Ureter (tissue), 1 donor: ENCODE results near the gene ABCA7. TPM values are rescaled to one million over a fixed set of nuclear protein-coding genes. Genes with fewer than 3 reads are reported as not detected.

Experiments used
- DNase-seq: peaks from one replicate; pipeline ENCODE4 v3.0.0-alpha.2; 2020; ENCODE audit warnings: low spot score
- total RNA-seq: library from RNA; stranded (reverse); gene quantifications from one replicate; pipeline ENCODE4 v1.2.4, GENCODE V29; 2023
- donor health status: DM: yes; HTN: yes; CAD: no.

The ABCA7 gene
- total RNA-seq, 1 donor from 2014 or later: 21.4 TPM

DNA sequence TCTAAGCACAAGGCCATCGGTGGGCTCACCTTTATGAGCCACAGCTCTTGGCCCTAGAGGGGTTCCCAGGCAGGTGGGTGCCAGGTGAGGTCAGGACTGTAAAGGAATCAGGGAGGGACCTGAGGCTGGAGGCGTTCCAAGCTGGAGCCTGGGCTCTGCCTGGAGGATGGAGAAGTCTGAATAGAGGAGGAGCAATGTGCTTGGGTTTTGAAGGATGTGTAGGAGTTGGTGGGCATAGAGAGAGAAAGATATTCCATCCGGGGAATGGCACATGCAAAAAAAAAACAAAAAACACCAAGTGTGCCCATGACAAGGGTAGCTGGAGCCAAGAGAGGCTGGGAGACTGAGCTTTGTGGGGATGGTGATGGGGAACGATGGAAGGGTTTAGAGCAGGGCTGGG, 37.3 kb upstream of the ABCA7 start:
- DNase-seq: no peak

DNA sequence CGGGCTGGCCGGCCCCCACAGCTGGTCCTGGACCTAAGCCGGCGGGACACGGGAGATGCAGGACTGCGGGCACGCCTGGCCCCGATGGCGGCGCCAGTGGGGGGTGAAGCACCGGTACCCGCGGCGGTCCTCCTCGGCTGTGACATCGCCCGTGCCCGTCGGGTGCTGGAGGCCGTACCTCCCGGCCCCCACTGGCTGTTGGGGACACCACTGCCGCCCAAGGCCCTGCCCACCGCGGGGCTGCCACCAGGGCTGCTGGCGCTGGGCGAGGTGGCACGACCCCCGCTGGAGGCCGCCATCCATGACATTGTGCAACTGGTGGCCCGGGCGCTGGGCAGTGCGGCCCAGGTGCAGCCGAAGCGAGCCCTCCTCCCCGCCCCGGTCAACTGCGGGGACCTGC, 36.6 kb upstream of the ABCA7 start:
- DNase-seq: no peak

DNA sequence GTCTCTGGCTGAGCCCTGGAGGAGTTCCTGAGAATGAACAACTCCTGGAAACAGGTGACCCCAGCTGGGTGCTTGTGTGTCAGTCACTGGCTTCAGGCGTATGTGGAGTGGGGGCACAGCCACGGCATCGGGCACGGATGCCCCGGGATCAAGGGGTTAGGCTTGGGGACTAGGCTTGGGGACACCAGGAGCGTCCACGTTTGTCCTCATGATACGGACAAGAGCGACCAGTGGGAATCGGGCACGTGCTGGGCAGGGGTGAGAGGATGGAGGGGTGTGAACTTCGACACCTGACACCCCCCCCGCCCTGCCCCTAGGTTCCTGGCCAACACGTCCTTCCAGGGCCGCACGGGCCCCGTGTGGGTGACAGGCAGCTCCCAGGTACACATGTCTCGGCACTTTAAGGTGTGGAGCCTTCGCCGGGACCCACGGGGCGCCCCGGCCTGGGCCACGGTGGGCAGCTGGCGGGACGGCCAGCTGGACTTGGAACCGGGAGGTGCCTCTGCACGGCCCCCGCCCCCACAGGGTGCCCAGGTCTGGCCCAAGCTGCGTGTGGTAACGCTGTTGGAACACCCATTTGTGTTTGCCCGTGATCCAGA, 35.6 kb upstream of the ABCA7 start:
- no peak for DNase-seq

DNA sequence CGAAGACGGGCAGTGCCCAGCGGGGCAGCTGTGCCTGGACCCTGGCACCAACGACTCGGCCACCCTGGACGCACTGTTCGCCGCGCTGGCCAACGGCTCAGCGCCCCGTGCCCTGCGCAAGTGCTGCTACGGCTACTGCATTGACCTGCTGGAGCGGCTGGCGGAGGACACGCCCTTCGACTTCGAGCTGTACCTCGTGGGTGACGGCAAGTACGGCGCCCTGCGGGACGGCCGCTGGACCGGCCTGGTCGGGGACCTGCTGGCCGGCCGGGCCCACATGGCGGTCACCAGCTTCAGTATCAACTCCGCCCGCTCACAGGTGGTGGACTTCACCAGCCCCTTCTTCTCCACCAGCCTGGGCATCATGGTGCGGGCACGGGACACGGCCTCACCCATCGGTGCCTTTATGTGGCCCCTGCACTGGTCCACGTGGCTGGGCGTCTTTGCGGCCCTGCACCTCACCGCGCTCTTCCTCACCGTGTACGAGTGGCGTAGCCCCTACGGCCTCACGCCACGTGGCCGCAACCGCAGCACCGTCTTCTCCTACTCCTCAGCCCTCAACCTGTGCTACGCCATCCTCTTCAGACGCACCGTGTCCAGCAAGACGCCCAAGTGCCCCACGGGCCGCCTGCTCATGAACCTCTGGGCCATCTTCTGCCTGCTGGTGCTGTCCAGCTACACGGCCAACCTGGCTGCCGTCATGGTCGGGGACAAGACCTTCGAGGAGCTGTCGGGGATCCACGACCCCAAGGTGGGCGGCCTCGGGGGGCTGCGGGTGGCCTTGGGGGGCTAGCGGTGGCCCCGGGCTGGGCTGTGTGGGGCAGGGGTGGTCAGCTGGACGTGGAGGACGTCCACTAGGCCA, 34.9 kb upstream of the ABCA7 start:
- no peak for DNase-seq

DNA sequence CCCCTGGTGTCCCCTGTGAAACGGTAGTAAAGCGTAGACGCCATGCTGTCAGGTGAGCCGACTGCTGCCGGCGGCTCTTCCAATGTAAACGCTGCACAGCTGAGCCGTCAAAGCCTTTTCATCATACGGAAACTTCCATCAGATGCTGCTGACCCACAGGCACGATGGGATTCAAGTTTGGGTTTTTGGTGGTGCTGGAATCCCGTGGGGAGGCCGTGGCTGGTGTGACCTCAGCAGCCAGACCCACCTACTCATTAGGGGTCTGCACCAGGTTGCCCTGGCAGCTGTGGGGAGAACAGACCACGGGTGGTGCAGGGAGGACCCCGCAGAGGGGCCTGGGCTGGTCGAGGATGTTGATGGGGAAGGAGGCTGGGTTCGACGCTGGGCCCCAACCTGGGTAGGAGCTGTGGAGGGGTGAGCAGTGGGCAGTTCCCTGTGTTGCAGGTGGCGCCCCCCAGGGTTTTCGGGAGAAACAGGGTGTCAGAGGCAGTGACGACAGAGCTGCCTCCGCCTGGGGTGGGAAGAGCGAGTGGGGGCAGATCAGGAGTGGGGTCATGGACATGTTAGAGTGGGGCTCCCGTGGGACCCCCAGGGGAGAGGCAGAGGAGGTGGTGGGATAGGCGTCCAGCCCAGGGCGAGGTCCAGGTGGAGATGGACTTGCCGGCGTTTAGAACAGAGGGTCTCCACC, 33.1 kb upstream of the ABCA7 start:
- DNase-seq: no peak

DNA sequence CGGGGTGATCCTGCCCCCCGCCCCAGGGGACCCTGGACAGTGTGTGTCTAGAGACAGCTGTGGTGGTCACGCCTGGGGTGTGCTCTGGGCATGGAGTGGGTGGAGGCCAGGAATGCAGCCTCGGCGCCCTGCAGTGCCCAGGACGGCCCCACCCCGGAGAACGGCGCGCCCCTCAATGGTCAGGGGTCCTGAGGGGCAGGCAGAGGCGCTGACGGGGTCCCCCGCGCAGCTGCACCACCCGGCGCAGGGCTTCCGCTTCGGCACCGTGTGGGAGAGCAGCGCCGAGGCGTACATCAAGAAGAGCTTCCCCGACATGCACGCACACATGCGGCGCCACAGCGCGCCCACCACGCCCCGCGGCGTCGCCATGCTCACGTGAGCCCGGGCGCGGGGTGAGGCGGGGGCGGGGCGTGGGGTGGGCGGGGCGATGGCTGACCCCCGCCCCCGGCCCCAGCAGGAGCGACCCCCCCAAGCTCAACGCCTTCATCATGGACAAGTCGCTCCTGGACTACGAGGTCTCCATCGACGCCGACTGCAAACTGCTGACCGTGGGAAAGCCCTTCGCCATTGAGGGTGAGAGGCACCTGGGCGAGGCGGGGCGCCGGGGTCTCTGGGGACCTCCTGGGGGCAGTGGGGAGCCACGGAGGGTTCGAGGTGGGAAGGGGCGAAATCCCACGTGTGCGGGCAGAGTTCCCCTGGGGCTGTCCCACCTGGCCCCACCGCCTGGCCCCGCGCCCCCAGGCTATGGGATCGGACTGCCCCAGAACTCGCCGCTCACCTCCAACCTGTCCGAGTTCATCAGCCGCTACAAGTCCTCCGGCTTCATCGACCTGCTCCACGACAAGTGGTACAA, 32.3 kb upstream of the ABCA7 start:
- no peak for DNase-seq

DNA sequence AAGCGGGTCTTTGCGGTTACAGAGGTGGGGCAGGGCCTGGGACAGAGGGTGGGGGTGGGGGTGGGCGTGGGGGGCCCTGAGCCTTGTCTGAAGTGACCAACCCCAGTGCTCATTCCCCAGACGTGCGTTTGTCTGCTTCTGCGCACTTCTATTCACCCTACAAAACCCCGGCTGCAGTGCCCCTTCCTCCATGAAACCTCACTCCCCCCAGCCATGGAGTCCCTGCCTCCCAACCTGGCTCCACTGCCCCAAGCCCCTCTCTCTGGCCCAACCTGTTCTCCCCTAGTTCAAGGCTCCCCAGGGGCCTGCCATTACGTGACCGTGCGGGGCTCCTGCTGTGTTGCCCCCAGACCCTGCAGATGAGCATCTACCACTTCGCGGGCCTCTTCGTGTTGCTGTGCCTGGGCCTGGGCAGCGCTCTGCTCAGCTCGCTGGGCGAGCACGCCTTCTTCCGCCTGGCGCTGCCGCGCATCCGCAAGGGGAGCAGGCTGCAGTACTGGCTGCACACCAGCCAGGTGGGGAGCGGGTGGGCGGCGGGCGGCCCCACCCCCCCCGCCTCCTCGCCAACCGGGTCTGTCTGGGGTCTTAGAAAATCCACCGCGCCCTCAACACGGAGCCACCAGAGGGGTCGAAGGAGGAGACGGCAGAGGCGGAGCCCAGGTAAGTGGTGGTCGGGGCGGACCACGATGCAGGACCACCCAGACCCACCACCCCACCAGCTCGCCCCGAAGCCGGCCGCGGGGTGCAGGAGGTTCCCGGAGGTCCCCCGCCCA, 31.5 kb upstream of the ABCA7 start:
- DNase-seq: no peak

DNA sequence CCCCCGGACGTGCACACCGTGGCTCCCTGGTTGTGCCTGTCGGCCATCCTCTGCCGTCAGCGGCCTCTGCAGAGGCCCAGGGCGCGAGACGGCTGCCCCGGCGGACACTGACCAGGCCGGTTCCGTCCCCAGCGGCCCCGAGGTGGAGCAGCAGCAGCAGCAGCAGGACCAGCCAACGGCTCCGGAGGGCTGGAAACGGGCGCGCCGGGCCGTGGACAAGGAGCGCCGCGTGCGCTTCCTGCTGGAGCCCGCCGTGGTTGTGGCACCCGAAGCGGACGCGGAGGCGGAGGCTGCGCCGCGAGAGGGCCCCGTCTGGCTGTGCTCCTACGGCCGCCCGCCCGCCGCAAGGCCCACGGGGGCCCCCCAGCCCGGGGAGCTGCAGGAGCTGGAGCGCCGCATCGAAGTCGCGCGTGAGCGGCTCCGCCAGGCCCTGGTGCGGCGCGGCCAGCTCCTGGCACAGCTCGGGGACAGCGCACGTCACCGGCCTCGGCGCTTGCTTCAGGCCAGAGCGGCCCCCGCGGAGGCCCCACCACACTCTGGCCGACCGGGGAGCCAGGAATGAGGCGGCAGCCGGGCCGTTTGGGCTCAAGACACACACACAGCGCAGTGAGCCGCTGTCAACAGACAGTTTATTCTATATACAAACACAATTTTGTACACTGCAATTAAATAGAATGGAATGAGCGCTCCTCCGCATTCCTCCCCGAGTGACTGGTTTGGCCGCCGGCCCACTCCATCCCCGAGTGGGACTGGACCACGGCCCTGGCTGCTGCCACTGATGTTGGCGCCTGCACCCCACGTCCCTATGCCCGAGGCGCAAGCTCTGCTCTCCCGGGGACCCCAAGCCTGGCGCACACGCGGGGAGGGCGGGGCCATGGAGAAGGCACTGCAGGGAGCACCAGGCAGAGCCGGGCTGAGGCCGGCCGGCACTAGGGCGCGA, 30.6 kb upstream of the ABCA7 start:
- no peak for DNase-seq

DNA sequence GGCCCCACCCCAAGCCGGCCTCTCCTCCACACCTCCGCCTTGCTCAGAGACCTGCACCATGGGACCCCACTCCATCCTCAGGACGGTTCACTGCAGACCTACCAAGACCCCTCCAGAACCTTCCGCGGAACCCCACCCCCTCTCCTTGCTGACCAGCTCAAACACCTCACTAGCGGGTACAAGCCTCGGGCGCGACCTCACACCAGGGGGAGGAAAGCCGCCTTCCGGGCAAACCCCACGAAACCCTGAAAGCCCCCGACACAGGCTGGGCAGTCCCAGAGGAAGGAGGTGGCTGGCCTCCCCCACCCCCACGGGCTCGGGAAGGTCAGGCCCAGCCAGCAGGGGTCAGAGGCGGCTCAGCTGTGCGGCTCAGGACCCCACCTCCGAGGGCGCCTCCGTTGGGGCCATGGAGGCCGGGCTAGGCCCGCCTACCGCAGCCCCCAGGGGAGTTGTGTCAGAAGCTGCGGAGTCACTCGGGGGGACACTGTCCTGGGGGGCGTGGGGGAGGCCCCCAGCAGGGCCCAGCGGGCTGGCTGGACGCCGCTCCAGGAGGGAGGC, 29.8 kb upstream of the ABCA7 start:
- no peak for DNase-seq

DNA sequence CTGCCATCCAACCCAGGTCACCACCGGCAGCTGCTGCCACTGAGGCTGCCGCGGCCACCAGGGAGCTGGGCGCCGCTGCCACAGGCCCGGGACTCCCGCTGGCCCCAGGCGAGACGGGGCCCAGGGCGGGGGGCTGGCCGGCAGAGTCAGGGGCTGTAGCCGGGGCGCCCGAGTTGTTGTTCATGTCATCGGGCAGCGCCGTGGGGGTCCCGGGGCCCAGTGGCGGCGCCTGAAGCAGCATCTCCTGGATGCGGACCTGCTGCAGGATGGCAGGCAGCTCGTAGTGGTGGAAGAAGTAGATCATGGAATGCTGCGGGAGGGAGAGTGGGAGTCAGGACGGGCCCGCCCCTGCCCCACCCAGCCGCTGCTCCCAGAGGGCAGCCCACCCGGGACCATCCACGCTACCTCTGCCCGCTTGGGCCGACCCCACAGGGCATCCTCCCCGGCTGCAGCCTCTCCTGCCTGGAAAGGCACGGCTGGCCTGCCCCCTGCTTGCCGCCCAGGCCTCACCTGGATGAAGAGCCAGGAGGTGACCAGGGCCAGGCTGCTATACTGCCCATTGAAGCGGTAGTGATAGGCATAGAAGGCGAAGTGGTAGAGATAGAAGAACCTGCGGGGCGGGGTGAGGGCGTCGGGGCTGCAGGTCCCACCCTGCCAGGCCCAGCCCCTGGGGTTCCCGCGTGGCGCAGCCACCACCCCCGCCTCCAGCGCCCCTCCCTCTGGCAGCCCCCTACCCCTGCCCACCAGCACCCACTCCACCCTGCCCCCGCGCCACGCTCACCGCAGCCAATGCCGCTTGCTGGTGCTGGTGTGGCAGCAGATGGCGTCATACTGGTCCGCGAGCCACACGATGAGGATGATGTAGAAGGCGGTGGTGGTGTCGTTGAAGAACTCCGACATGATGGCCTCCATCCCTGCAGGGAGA, 29.1 kb upstream of the ABCA7 start:
- DNase-seq: no peak

DNA sequence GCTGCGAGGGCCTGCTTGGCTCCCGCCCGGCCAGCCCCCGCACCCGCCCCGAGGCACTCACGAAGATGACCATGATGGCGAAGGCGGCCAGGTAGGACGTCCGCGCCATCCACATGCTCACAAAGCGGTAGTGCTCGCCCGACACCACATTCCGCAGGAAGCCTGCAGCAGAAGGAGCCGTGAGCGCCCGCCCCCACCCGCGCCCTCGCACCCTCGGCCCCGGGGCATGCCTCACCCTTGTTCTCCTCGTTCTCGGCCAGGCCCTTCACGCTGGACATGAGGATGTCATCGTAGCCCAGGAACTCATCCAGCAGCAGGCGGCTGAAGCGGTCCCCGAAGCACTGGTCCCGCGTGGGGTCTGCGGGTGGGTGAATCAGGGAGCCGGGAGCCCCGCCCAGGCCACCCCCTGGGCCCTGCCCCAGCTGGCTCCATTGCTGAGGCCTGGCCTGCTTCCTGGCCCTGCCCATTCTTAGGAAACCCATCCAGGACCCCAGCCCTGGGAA, 28.0 kb upstream of the ABCA7 start:
- no peak for DNase-seq

DNA sequence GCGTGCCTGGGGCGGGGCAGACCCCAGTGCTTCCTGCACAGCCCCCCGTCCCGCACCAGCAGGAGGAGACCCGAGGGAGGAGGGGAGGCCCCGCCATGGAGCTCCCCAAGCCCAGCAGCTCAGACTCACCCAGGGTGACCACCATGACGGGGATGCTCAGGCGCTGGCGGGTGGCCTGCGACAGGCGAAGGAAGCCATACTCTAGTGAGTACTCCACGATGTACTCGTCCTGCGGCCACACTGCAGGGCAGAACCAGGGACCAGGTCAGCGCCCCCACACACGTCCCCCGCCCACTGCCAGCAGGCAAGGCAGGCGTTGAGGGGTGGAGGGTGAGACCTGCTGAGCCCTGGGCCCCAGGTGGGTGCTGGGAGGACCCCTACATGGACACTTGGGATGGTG, 27.6 kb upstream of the ABCA7 start:
- no peak for DNase-seq

DNA sequence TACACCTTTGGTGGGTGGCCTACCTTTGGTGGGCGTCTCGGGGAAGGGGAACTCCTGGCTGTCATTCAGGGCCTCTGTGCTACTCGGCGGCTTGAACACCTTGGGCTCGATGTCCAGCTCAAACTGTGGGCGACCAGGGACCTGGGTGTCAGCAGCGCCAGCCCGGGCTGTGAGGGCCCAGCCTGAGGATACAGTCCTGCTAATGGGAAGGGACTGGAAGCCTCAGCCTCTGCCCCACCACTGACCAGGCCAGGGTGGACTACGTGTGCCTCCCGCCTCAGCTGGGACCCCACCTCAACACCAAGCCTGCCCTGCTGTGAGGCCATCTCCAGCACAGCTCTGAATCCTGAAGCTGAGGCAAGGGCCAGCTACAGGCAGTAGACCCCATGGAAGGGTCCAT, 26.7 kb upstream of the ABCA7 start:
- no peak for DNase-seq

DNA sequence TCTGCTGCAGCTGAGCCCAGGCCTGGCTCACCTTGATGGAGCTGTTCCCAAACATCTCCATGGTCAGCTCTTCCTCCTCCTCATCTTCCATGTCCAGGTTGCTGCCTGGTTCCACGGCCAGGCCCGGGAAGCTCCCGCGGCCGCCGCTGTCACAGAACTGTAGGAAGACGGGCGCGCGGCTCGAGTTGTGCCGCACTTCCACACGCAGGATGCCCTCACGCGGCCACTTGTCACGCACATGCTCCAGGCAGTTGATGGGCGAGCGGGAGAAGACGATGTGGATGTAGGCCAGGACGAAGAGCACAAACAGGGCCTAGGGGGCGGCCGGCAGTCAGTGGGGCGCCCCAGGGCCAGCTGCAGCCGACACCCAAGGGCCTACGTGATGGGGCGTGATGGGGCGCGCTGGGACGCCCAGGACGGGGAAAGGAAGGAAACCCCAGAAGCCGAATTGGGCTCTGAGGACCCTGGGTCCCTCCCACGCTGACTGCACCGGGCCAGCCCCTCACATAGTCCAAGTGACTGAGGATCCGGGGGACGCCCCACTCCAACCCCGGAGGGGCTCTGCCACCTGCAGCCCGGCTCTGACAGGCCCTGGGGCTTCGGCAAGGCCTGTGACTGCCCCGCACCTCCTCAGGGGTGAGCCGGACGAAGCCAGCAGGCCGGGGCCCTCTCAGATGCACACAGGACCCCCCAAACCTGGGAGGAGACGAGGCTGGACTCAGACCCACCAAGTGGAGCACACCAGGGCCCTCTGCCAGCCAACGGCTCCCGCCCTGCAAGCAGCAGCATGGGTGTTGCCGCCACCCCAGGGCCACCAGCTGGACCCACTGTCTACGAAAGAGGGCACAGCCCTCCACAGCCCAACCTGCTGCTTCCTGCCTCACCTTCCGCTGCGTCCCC, 25.5 kb upstream of the ABCA7 start:
- DNase-seq: no peak

DNA sequence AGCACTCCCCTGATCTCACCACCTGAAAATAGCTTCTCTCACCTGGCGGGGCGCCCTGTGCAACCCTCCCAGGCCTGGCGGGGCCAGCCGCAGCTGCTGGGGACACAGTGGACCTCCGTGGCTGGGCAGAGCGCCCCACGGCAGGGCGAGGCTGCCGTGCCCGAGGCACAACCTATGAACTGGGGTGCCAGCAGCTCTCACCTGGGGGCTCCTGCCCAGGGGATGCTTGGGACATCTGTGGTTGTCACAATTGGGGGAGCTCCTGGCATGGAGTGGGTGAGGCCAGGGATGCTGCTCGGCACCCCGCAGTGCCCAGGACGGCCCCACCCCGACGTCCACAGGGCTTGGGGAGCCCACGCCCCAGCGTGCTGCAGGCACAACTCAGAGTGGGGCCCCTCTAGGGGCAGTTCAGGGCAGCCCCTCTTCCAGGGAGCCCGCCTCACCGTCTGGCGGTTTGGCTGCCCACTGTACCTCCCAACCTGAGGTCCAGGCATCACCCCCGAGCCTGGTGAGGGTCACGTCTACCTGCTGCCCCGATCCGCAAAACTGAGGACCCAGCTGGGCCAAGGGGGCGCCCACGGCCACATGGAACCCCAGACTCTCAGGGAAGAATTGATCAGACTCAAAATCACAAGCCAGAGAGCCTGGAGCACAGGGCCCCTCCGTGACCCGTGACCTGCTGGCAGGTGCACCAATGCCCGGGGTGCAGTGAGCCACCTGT, 24.7 kb upstream of the ABCA7 start:
- no peak for DNase-seq

DNA sequence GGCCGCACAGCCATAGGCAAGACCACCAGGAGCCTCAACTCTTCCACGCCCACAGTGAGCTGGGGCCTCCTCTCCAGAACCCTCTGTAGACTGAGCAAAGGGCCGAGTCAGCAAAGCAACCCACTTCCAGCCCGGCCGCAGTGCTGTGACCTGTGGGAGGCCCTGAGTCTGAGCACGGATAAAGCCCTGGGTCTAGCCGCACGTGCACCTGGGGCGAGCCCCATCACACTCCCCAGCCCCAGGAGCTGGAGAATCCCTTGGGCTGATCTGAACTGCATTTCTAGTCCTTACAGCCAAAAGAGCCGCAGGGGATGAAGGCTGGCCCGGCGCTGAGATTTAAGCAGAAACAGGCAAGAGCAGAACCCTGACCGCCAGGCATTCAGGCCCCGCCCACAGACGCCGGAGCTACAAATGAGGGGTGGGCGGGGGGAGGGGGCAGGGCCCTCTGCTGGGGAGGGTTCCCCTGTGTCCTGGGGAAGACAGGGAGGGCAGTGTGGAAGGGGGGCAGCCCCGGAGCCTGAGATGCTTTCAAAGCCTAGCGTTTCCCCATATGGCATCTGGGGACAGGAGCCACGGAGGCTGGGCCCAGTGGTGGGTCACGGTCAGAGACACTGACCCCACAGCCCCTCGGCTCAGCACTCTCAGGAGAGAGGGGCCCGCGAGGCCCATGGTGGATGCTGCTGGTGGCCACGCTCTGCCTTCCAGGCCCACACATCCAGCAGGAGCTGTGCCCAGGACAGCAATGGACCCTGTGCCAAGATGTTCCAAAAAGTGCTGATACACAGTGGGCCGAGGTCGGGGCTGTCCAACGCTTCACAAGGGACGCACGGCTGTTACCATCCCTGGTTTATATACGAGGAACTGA, 23.9 kb upstream of the ABCA7 start:
- DNase-seq: no peak
